ENCODE data around the gene EFCAB11.

The EFCAB11 gene

GRCh38 chr14:89926694-89927093 is 27.8 kb downstream of the EFCAB11 start:
- TF ChIP-seq EZH2phosphoT487 (IDR thresholded peaks at IDR 0.05; ENCODE audit: borderline replicate concordance, low read length) (no peak), CTCF (IDR thresholded peaks at IDR 0.05; ENCODE audit: low read depth, low read length, poor library complexity, severe bottlenecking) (no peak)
- no peak overlapping the region for H3K27ac ChIP-seq (ENCODE audit: low read depth, low read length)
- H3K36me3 ChIP-seq (ENCODE audit: control insufficient read depth, low read length), result peaks cover 3% of the 10 kb centered on the region; the same call in 1 of the 2 replicates
- no peaks in the 10 kb centered on the region for H3F3A ChIP-seq (ENCODE audit: control insufficient read depth, insufficient read depth)
- H3K4me1 ChIP-seq (ENCODE audit: control insufficient read depth, low read length), result no peaks in the 10 kb centered on the region
- no peaks in the 10 kb centered on the region for H4K20me1 ChIP-seq (ENCODE audit: control insufficient read depth, insufficient read depth, low read depth, low read length)
- H3K27me3 ChIP-seq (ENCODE audit: control insufficient read depth, low read length), result no peaks in the 10 kb centered on the region
- no peak overlapping the region for H3K4me2 ChIP-seq (ENCODE audit: low read length)
- no peak overlapping the region for H3K4me3 ChIP-seq (ENCODE audit: low read length)
- no peaks in the 10 kb centered on the region for H3K79me2 ChIP-seq (ENCODE audit: control insufficient read depth, low read length)
- H3K9me2 ChIP-seq (replicated peaks; ENCODE audit: control insufficient read depth, low read length), result no peaks in the 10 kb centered on the region
- no peaks in the 10 kb centered on the region for H3K9me3 ChIP-seq (ENCODE audit: control insufficient read depth, insufficient read depth, low read length)

DNA sequence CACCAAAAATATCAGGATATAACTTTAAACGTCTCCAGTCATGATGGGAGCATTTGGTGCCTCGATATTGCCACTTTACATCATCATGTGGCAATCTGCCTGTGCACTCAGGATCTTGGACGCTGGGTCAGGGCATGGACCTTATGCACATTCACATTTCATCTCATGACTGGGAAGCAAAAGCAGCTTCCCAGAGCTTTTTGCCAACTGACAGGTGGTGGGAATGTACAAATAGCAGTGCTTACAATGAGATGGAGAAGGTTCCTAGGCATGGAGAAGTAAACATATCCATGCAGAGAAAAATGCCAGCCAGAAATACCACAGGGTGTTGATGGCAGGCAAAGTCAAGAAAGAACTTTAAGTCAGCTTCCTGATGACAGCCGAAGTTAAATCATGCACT is 30.3 kb downstream of the EFCAB11 start:
- no peaks in the 10 kb centered on the region for H4K20me1 ChIP-seq (ENCODE audit: control insufficient read depth, insufficient read depth, low read depth, low read length)
- H3K79me2 ChIP-seq (ENCODE audit: control insufficient read depth, low read length), result no peaks in the 10 kb centered on the region
- no peaks in the 10 kb centered on the region for H3K27me3 ChIP-seq (ENCODE audit: control insufficient read depth, low read length)
- H3K4me1 ChIP-seq (ENCODE audit: control insufficient read depth, low read length), result no peaks in the 10 kb centered on the region
- H3K27ac ChIP-seq (ENCODE audit: low read depth, low read length), result no peak overlapping the region
- H3K4me2 ChIP-seq (ENCODE audit: low read length), result no peak overlapping the region
- no peaks in the 10 kb centered on the region for H3F3A ChIP-seq (ENCODE audit: control insufficient read depth, insufficient read depth)
- no peak for TF ChIP-seq EZH2phosphoT487 (IDR thresholded peaks at IDR 0.05; ENCODE audit: borderline replicate concordance, low read length)
- TF ChIP-seq CTCF (IDR thresholded peaks at IDR 0.05; ENCODE audit: low read depth, low read length, poor library complexity, severe bottlenecking), result no peak
- H3K9me3 ChIP-seq (ENCODE audit: control insufficient read depth, insufficient read depth, low read length), result no peaks in the 10 kb centered on the region
- no peaks in the 10 kb centered on the region for H3K9me2 ChIP-seq (replicated peaks; ENCODE audit: control insufficient read depth, low read length)
- peaks cover 3% of the 10 kb centered on the region; the same call in 1 of the 2 replicates for H3K36me3 ChIP-seq (ENCODE audit: control insufficient read depth, low read length)
- no peak overlapping the region for H3K4me3 ChIP-seq (ENCODE audit: low read length)

- Histone ChIP-seq H3K9me2 (replicated peaks; ENCODE audit: control insufficient read depth, low read length) (no peaks in the 10 kb centered on the region), H3F3A (ENCODE audit: control insufficient read depth, insufficient read depth) (no peaks in the 10 kb centered on the region), H3K9me3 (ENCODE audit: control insufficient read depth, insufficient read depth, low read length) (no peaks in the 10 kb centered on the region), H3K27ac (ENCODE audit: low read depth, low read length) (no peak overlapping the region), H3K27me3 (ENCODE audit: control insufficient read depth, low read length) (no peaks in the 10 kb centered on the region), H3K79me2 (ENCODE audit: control insufficient read depth, low read length) (no peaks in the 10 kb centered on the region), H3K4me3 (ENCODE audit: low read length) (no peak overlapping the region), H3K4me1 (ENCODE audit: control insufficient read depth, low read length) (no peaks in the 10 kb centered on the region), H3K4me2 (ENCODE audit: low read length) (no peak overlapping the region), H4K20me1 (ENCODE audit: control insufficient read depth, insufficient read depth, low read depth, low read length) (no peaks in the 10 kb centered on the region), H3K36me3 (ENCODE audit: control insufficient read depth, low read length) (peaks cover 3% of the 10 kb centered on the region; the same call in 1 of the 2 replicates)
- TF ChIP-seq EZH2phosphoT487 (IDR thresholded peaks at IDR 0.05; ENCODE audit: borderline replicate concordance, low read length) (no peak), CTCF (IDR thresholded peaks at IDR 0.05; ENCODE audit: low read depth, low read length, poor library complexity, severe bottlenecking) (no peak)
These were observed 32.3 kb downstream of the EFCAB11 start for GRCh38 chr14:89922031-89922907.
